ENCODE results near the gene KIF6.

Gene KIF6

GRCh38 chr6:39439342-39440038, 285.7 kb downstream of the KIF6 start:
- DNase-seq = no peak

GRCh38 chr6:39433630-39434029, 291.6 kb downstream of the KIF6 start:
- DNase-seq = no peak

- DNase-seq = no peak
Observed at GRCh38 chr6:39432330-39433025, 292.7 kb downstream of the KIF6 start.

GRCh38 chr6:39430871-39431523, 294.2 kb downstream of the KIF6 start:
- DNase-seq = no peak

- DNase-seq = no peak
Observed at GRCh38 chr6:39430446-39430845, 294.8 kb downstream of the KIF6 start.

GRCh38 chr6:39428816-39429215, 296.4 kb downstream of the KIF6 start:
- no peak for DNase-seq

GRCh38 chr6:39428152-39428551, 297.1 kb downstream of the KIF6 start:
- DNase-seq = no peak

- no peak for DNase-seq
Observed at GRCh38 chr6:39426073-39426456, 299.1 kb downstream of the KIF6 start.

GRCh38 chr6:39425346-39426072, 299.7 kb downstream of the KIF6 start:
- DNase-seq = no peak

GRCh38 chr6:39424831-39425230, 300.4 kb downstream of the KIF6 start:
- DNase-seq = no peak

- DNase-seq = no peak
Observed at GRCh38 chr6:39422238-39422637, 303.0 kb downstream of the KIF6 start.

GRCh38 chr6:39421383-39422225, 303.6 kb downstream of the KIF6 start:
- DNase-seq = no peak

GRCh38 chr6:39420300-39421265, 304.6 kb downstream of the KIF6 start:
- no peak for DNase-seq

- no peak for DNase-seq
Observed at GRCh38 chr6:39419607-39420006, 305.6 kb downstream of the KIF6 start.

- DNase-seq = no peak
Observed at GRCh38 chr6:39417440-39417839, 307.8 kb downstream of the KIF6 start.

GRCh38 chr6:39416728-39417127, 308.5 kb downstream of the KIF6 start:
- DNase-seq = no peak

- DNase-seq = no peak
Observed at GRCh38 chr6:39416026-39416425, 309.2 kb downstream of the KIF6 start.

GRCh38 chr6:39415482-39415881, 309.7 kb downstream of the KIF6 start:
- DNase-seq = no peak

GRCh38 chr6:39411465-39411864, 313.7 kb downstream of the KIF6 start:
- DNase-seq = no peak

- no peak for DNase-seq
Observed at GRCh38 chr6:39411001-39411400, 314.2 kb downstream of the KIF6 start.

- no peak for DNase-seq
Observed at GRCh38 chr6:39409889-39410288, 315.3 kb downstream of the KIF6 start.

Data from cortex of kidney (tissue), 1 donor.